NCI-H1092 treated with DMSO at 0.1 percent for 48 hours (cell line): ENCODE data around the gene NDFIP2.

Experiments
- DNase-seq: peaks from one replicate; lab custom pipeline; 2025; lab: John Stamatoyannopoulos, UW

Gene NDFIP2

GRCh38 chr13:79458436-79458835 lies 22.5 kb upstream of the NDFIP2 start:
- DNase-seq: no peak

- no peak for DNase-seq
These were observed 21.0 kb upstream of the NDFIP2 start for GRCh38 chr13:79459906-79460305.

- no peak for DNase-seq
These were observed 18.1 kb upstream of the NDFIP2 start for GRCh38 chr13:79462895-79463294.

- no peak for DNase-seq
These were observed 17.4 kb upstream of the NDFIP2 start for GRCh38 chr13:79463604-79464003.

- DNase-seq: no peak
These were observed 14.1 kb upstream of the NDFIP2 start for GRCh38 chr13:79466872-79467271.

GRCh38 chr13:79468402-79468801 lies 12.6 kb upstream of the NDFIP2 start:
- no peak for DNase-seq

GRCh38 chr13:79468819-79469218 lies 12.1 kb upstream of the NDFIP2 start:
- DNase-seq: no peak

GRCh38 chr13:79469608-79470007 lies 11.3 kb upstream of the NDFIP2 start:
- no peak for DNase-seq

GRCh38 chr13:79470666-79471065 lies 10.3 kb upstream of the NDFIP2 start:
- no peak for DNase-seq

- DNase-seq: no peak
These were observed 5.4 kb upstream of the NDFIP2 start for GRCh38 chr13:79475569-79475968.

- no peak for DNase-seq
These were observed 3.0 kb upstream of the NDFIP2 start for GRCh38 chr13:79477968-79478367.

GRCh38 chr13:79479882-79480281 lies 1.1 kb upstream of the NDFIP2 start:
- DNase-seq: no peak

GRCh38 chr13:79481685-79482052 lies 714 bp downstream of the NDFIP2 start:
- DNase-seq: peak; percentile 48

GRCh38 chr13:79482281-79482970 lies 1.5 kb downstream of the NDFIP2 start:
- no peak for DNase-seq

GRCh38 chr13:79483086-79483706 lies 2.2 kb downstream of the NDFIP2 start:
- DNase-seq: no peak

GRCh38 chr13:79485014-79485811 lies 4.3 kb downstream of the NDFIP2 start:
- DNase-seq: no peak

GRCh38 chr13:79486433-79487188 lies 5.7 kb downstream of the NDFIP2 start:
- DNase-seq: no peak

- no peak for DNase-seq
These were observed 9.4 kb downstream of the NDFIP2 start for GRCh38 chr13:79490326-79490725.

- no peak for DNase-seq
These were observed 9.9 kb downstream of the NDFIP2 start for GRCh38 chr13:79490824-79491223.

GRCh38 chr13:79491715-79492114 lies 10.8 kb downstream of the NDFIP2 start:
- no peak for DNase-seq

- DNase-seq: no peak
These were observed 11.4 kb downstream of the NDFIP2 start for GRCh38 chr13:79492313-79492798.

- DNase-seq: no peak
These were observed 12.1 kb downstream of the NDFIP2 start for GRCh38 chr13:79492918-79493594.
